Measurements from ENCODE around the gene ITGB5.
"Not testable (repeated sequence)": the region's sequence is repeated elsewhere in the genome, so short reads cannot be mapped to it uniquely, and the experiment has no call there.

ITGB5 gene

GRCh38 chr3:124783696-124784095 is 103.5 kb downstream of the ITGB5 start:
- no peak for DNase-seq

GRCh38 chr3:124782377-124782712 is 104.8 kb downstream of the ITGB5 start:
- DNase-seq: not testable (repeated sequence)

- no peak for DNase-seq
Measured at GRCh38 chr3:124781476-124782376, 105.4 kb downstream of the ITGB5 start.

- DNase-seq: no peak
Measured at GRCh38 chr3:124780761-124781475, 106.2 kb downstream of the ITGB5 start.

GRCh38 chr3:124780356-124780755 is 106.8 kb downstream of the ITGB5 start:
- DNase-seq: no peak

GRCh38 chr3:124779751-124780191 is 107.4 kb downstream of the ITGB5 start:
- no peak for DNase-seq

GRCh38 chr3:124779116-124779515 is 108.0 kb downstream of the ITGB5 start:
- DNase-seq: no peak

GRCh38 chr3:124777762-124778470 is 109.2 kb downstream of the ITGB5 start:
- DNase-seq: no peak

- DNase-seq: no peak
Measured at GRCh38 chr3:124776856-124777255, 110.3 kb downstream of the ITGB5 start.

- DNase-seq: no peak
Measured at GRCh38 chr3:124775877-124776276, 111.3 kb downstream of the ITGB5 start.

GRCh38 chr3:124774841-124775402 is 112.2 kb downstream of the ITGB5 start:
- DNase-seq: no peak

- DNase-seq: no peak
Measured at GRCh38 chr3:124774327-124774718, 112.8 kb downstream of the ITGB5 start.

- no peak for DNase-seq
Measured at GRCh38 chr3:124773351-124774326, 113.5 kb downstream of the ITGB5 start.

- DNase-seq: no peak
Measured at GRCh38 chr3:124772081-124772831, 114.9 kb downstream of the ITGB5 start.

- no peak for DNase-seq
Measured at GRCh38 chr3:124771083-124771445, 116.1 kb downstream of the ITGB5 start.

GRCh38 chr3:124770336-124771082 is 116.7 kb downstream of the ITGB5 start:
- DNase-seq: no peak

GRCh38 chr3:124769462-124769861 is 117.7 kb downstream of the ITGB5 start:
- DNase-seq: no peak

- DNase-seq: no peak
Measured at GRCh38 chr3:124768812-124769211, 118.4 kb downstream of the ITGB5 start.

GRCh38 chr3:124767691-124768090 is 119.5 kb downstream of the ITGB5 start:
- no peak for DNase-seq

GRCh38 chr3:124767264-124767663 is 119.9 kb downstream of the ITGB5 start:
- DNase-seq: no peak
